PC-3 (cell line): ENCODE measurements around the gene VPS13C. TPM values are rescaled to one million over a fixed set of nuclear protein-coding genes. Genes with fewer than 3 reads are reported as not detected.

ENCODE experiments used
- ATAC-seq: fragments of 200-7000 bp; cut with Tn5 transposase; 2 replicates; pipeline ENCODE4 v1.9.1; 2020; ENCODE audit warnings: mild to moderate bottlenecking, moderate library complexity
- BruUV-seq: library from RNA; stranded (reverse); fragments of 400-500 nt; replicated peaks from 2 replicates; lab custom pipeline; 2021; lab: Mats Ljungman, UMichigan
- CTCF ChIA-PET: fragments of 300-600 bp; sonication (Branson Sonifier 250); formaldehyde crosslinking; loops from one replicate; lab custom pipeline; 2022; ENCODE audit warnings: antibody characterized with exemption; lab: Charles Lee
- POLR2A ChIA-PET: fragments of 300-600 bp; sonication (Branson Sonifier 250); formaldehyde crosslinking; loops from one replicate; lab custom pipeline; 2022; ENCODE audit warnings: antibody characterized with exemption; ENCODE audit not compliant: unreplicated experiment; lab: Charles Lee
- DNase-seq: peaks from one replicate; pipeline ENCODE4 v3.0.0-alpha.2; 2015
- H2AFZ ChIP-seq: fragments of 300-600 bp; sonication (generic); 2 replicates; pipeline ENCODE4 v1.6.0; 2016; ENCODE audit warnings: antibody characterized with exemption, low read length
- H3F3A ChIP-seq: fragments of 300-600 bp; sonication (generic); one replicate; pipeline ENCODE4 v1.6.0; 2017; ENCODE audit warnings: antibody characterized with exemption, low read length, control low read depth, mild to moderate bottlenecking; ENCODE audit not compliant: unreplicated experiment
- H3K27ac ChIP-seq: fragments of 300-600 bp; sonication (generic); 2 replicates; pipeline ENCODE4 v1.5.1; 2016; ENCODE audit warnings: mild to moderate bottlenecking, low read length
- H3K27me3 ChIP-seq: fragments of 300-600 bp; sonication (generic); 2 replicates; pipeline ENCODE4 v1.6.1; 2016; ENCODE audit warnings: low read length, mixed read lengths
- H3K36me3 ChIP-seq: fragments of 300-600 bp; sonication (generic); 2 replicates; pipeline ENCODE4 v1.6.1; 2016; ENCODE audit warnings: low read depth, mixed run types, low read length, mixed read lengths
- H3K4me1 ChIP-seq: fragments of 300-600 bp; sonication (generic); 2 replicates; pipeline ENCODE4 v1.5.1; 2016; ENCODE audit warnings: low read length; ENCODE audit not compliant: insufficient read depth
- H3K4me2 ChIP-seq: fragments of 300-600 bp; sonication (generic); 2 replicates; pipeline ENCODE4 v1.6.0; 2016; ENCODE audit warnings: low read length
- H3K4me3 ChIP-seq: fragments of 300-600 bp; sonication (generic); 2 replicates; pipeline ENCODE4 v1.5.1; 2016; ENCODE audit warnings: mild to moderate bottlenecking, low read length, mixed read lengths
- H3K79me2 ChIP-seq: fragments of 300-600 bp; sonication (generic); 2 replicates; pipeline ENCODE4 v1.6.1; 2017; ENCODE audit warnings: low read length, mixed read lengths
- H3K9ac ChIP-seq: fragments of 300-600 bp; sonication (generic); 2 replicates; pipeline ENCODE4 v1.6.0; 2016; ENCODE audit warnings: mild to moderate bottlenecking, low read length
- H3K9me2 ChIP-seq: fragments of 300-600 bp; sonication (generic); replicated peaks from 2 replicates; pipeline ENCODE4 v1.6.1; 2016; ENCODE audit warnings: mixed run types, low read length, mixed read lengths
- H3K9me3 ChIP-seq: fragments of 300-600 bp; sonication (generic); 2 replicates; pipeline ENCODE4 v1.6.1; 2016; ENCODE audit warnings: low read length, mixed read lengths
- H4K20me1 ChIP-seq: fragments of 300-600 bp; sonication (generic); 2 replicates; pipeline ENCODE4 v1.6.1; 2016; ENCODE audit warnings: low read length, mixed read lengths
- CTCF ChIP-seq: fragments of 300-600 bp; sonication (generic); conservative IDR thresholded peaks from 2 replicates; pipeline ENCODE4 v1.5.1; 2017; ENCODE audit warnings: antibody characterized with exemption, low read depth, mild to moderate bottlenecking, low read length
- EZH2 ChIP-seq: fragments of 300-600 bp; sonication (generic); IDR thresholded peaks from one replicate; pipeline ENCODE4 v1.6.1; 2017; ENCODE audit warnings: antibody characterized with exemption, mild to moderate bottlenecking, low read length; ENCODE audit not compliant: unreplicated experiment
- EZH2phosphoT487 ChIP-seq: fragments of 300-600 bp; sonication (generic); IDR thresholded peaks from 2 replicates; pipeline ENCODE4 v1.6.1; 2018; ENCODE audit warnings: mild to moderate bottlenecking, antibody characterized with exemption, low read length, borderline replicate concordance
- intact Hi-C: fragments of 100-400 bp; cut with micrococcal nuclease; formaldehyde crosslinking; loops from 2 replicates; pipeline ENCODE4 v1.9.0; 2023
- total RNA-seq: library from RNA; depleted of rRNA; stranded (reverse); fragments of >200 nt; gene quantifications from 2 replicates; pipeline ENCODE4 v1.2.3, GENCODE V29; 2014

The VPS13C gene
- total RNA-seq, 1 experiment from 2014 or later: 11.4 TPM

- no peaks in the 10 kb centered on the region for H3K9me2 ChIP-seq
- no peaks in the 10 kb centered on the region for H3F3A ChIP-seq
- ChIA-PET POLR2A (no interaction called here), CTCF (no interaction called here)
- no peak for ATAC-seq
- no peaks in the 10 kb centered on the region for H3K4me1 ChIP-seq
- H4K20me1 ChIP-seq: no peaks in the 10 kb centered on the region
- H3K4me3 ChIP-seq: no peak overlapping the region
- intact Hi-C loops: no loop called here
- no peaks in the 10 kb centered on the region for H3K36me3 ChIP-seq
- no peak for DNase-seq
- no peak overlapping the region for H2AFZ ChIP-seq
- no peaks in the 10 kb centered on the region for H3K79me2 ChIP-seq
- H3K27me3 ChIP-seq: no peaks in the 10 kb centered on the region
- TF ChIP-seq CTCF (no peak), EZH2 (no peak), EZH2phosphoT487 (no peak)
- no peak overlapping the region for H3K9ac ChIP-seq
- H3K9me3 ChIP-seq: no peaks in the 10 kb centered on the region
- no TSS peak for BruUV-seq
- H3K27ac ChIP-seq: no peak overlapping the region
- no peak overlapping the region for H3K4me2 ChIP-seq
Observed at GRCh38 chr15:61840090-61840489, 220.2 kb downstream of the VPS13C start.

DNA sequence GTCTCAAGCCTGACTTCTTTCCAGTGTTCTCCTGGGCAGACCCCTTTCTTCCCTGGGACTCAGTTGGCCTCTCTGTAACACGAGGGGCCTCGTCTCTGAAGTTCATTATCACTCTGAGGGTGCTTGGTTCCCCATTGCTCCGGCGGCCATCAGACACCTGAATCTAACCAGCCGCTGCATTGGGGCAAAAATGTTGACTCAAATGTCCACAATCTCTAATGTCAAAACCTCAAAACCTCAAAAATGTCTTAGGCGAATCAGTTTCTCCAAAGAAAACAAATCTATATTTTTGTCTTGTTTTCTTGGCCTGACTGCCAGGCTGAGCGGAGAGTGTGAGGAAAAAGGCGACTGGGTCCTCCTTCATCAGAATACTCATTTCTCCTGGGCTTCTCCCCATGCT is 220.7 kb downstream of the VPS13C start:
- no TSS peak for BruUV-seq
- Histone ChIP-seq H3K27me3 (no peaks in the 10 kb centered on the region), H3K9ac (no peak overlapping the region), H3K4me2 (no peak overlapping the region), H3K36me3 (no peaks in the 10 kb centered on the region), H3K9me2 (no peaks in the 10 kb centered on the region), H4K20me1 (no peaks in the 10 kb centered on the region), H3F3A (no peaks in the 10 kb centered on the region), H3K27ac (no peak overlapping the region), H3K79me2 (no peaks in the 10 kb centered on the region), H3K9me3 (no peaks in the 10 kb centered on the region), H3K4me3 (no peak overlapping the region), H3K4me1 (no peaks in the 10 kb centered on the region), H2AFZ (no peak overlapping the region)
- POLR2A ChIA-PET: interaction anchor here (0.5 kb wide), 1 partner anchor 84 kb away, joined by 3 read pairs; no protein-coding TSS in a partner anchor
- intact Hi-C loops: loop anchor here (10.0 kb wide), 1 partner anchor 215 kb away; no protein-coding TSS in a partner anchor
- no peak for DNase-seq
- CTCF ChIA-PET: no interaction called here
- no peak for ATAC-seq
- no peak for TF ChIP-seq CTCF
- no peak for TF ChIP-seq EZH2
- no peak for TF ChIP-seq EZH2phosphoT487

- intact Hi-C loops: loop anchor here (2.0 to 10.0 kb wide), 2 partner anchors 211 to 1249 kb away; no protein-coding TSS in a partner anchor
- no peaks in the 10 kb centered on the region for H3K36me3 ChIP-seq
- H3K4me3 ChIP-seq: no peak overlapping the region
- CTCF ChIA-PET: interaction anchor here (0.7 kb wide), 1 partner anchor 668 kb away, joined by 3 read pairs; no protein-coding TSS in a partner anchor
- no peak overlapping the region for H3K9ac ChIP-seq
- H4K20me1 ChIP-seq: no peaks in the 10 kb centered on the region
- H3K27me3 ChIP-seq: no peaks in the 10 kb centered on the region
- no peaks in the 10 kb centered on the region for H3K4me1 ChIP-seq
- peak overlapping the region; percentile 66 for H3K4me2 ChIP-seq
- no peaks in the 10 kb centered on the region for H3K9me2 ChIP-seq
- TF ChIP-seq EZH2phosphoT487 (no peak), CTCF (peak; percentile 86)
- peak overlapping the region; percentile 46; the same call in 1 of the 2 replicates for H2AFZ ChIP-seq
- H3K9me3 ChIP-seq: no peaks in the 10 kb centered on the region
- POLR2A ChIA-PET: no interaction called here
- H3F3A ChIP-seq: no peaks in the 10 kb centered on the region
- no peak overlapping the region for H3K27ac ChIP-seq
- ATAC-seq: peak; percentile 65
- no peaks in the 10 kb centered on the region for H3K79me2 ChIP-seq
- BruUV-seq: no TSS peak
- peak; percentile 60 for DNase-seq
Observed at GRCh38 chr15:61835496-61836106, 224.6 kb downstream of the VPS13C start.
